ENCODE results near the gene LRRFIP2. TPM values are rescaled to one million over a fixed set of nuclear protein-coding genes. Genes with fewer than 3 reads are reported as not detected.

LRRFIP2 gene
- total and polyA plus RNA-seq, 4 donors = 44.5 to 96.9 (median 57.0) TPM

Other genes starting within 250 kb of the LRRFIP2 start
- 10 to 100 TPM; 24.9 to 47.1 TPM for gene TRANK1, start 229.5 kb downstream of the LRRFIP2 start, total RNA-seq
- 10 to 100 TPM in 1 of 2 donors, 1 to 10 TPM in 1; 5.0 to 40.9 TPM for gene TRANK1, start 229.5 kb downstream of the LRRFIP2 start, polyA plus RNA-seq
- 10 to 100 TPM; 20.5 to 21.0 TPM for gene EPM2AIP1, start 181.5 kb downstream of the LRRFIP2 start, total RNA-seq
- gene EPM2AIP1, start 181.5 kb downstream of the LRRFIP2 start, polyA plus RNA-seq = 10 to 100 TPM in 1 of 2 donors, 1 to 10 TPM in 1; 2.5 to 10.4 TPM
- 10 to 100 TPM; 26.0 to 28.0 TPM for gene MLH1, start 181.1 kb downstream of the LRRFIP2 start, total RNA-seq
- 10 to 100 TPM; 19.5 to 21.9 TPM for gene MLH1, start 181.1 kb downstream of the LRRFIP2 start, polyA plus RNA-seq
- 100 to 1,000 TPM; 111 to 126 TPM for gene GOLGA4, start 68.7 kb upstream of the LRRFIP2 start, total RNA-seq
- 10 to 100 TPM; 30.1 to 39.8 TPM for gene GOLGA4, start 68.7 kb upstream of the LRRFIP2 start, polyA plus RNA-seq